SK-N-SH treated with all-trans-retinoic acid at 6 μM for 48 hours (cell line): ENCODE data around the gene CDC14B.

Source experiments
- ATAC-seq: fragments of 200-7000 bp; cut with Tn5 transposase; 3 replicates; pipeline ENCODE4 v1.9.1; 2020; ENCODE audit warnings: mild to moderate bottlenecking, moderate library complexity
- ARNTL ChIP-seq: fragments of 450-650 bp; formaldehyde crosslinking; IDR thresholded peaks from 2 replicates; pipeline ENCODE4 v1.5.0; 2020; ENCODE audit warnings: low read depth, mild to moderate bottlenecking, moderate library complexity, borderline replicate concordance
- BACH2 ChIP-seq: fragments of 250-450 bp; sonication (Bioruptor Pico); IDR thresholded peaks from 2 replicates; pipeline ENCODE4 v1.9.0; 2021; ENCODE audit warnings: mild to moderate bottlenecking, borderline replicate concordance
- CSRNP3 ChIP-seq: fragments of 250-450 bp; sonication (Bioruptor Pico); IDR thresholded peaks from 2 replicates; pipeline ENCODE4 v1.5.1; 2021; ENCODE audit warnings: mild to moderate bottlenecking, moderate library complexity
- ESRRG ChIP-seq: fragments of 250-450 bp; sonication (Bioruptor Pico); IDR thresholded peaks from 2 replicates; pipeline ENCODE4 v1.6.1; 2021; ENCODE audit warnings: mild to moderate bottlenecking
- GLIS3 ChIP-seq: fragments of 250-450 bp; sonication (Bioruptor Pico); IDR thresholded peaks from 2 replicates; pipeline ENCODE4 v1.5.0; 2020; ENCODE audit warnings: mild to moderate bottlenecking, moderate library complexity
- ISL1 ChIP-seq: fragments of 250-450 bp; sonication (Bioruptor Pico); IDR thresholded peaks from 2 replicates; pipeline ENCODE4 v2.1.2; 2022; ENCODE audit warnings: mild to moderate bottlenecking, moderate library complexity
- OSR1 ChIP-seq: fragments of 250-450 bp; sonication (Bioruptor Pico); IDR thresholded peaks from 2 replicates; pipeline ENCODE4 v1.8.0; 2022; ENCODE audit warnings: moderate library complexity, mild to moderate bottlenecking, inconsistent platforms
- POU6F1 ChIP-seq: fragments of 250-450 bp; sonication (Bioruptor Pico); IDR thresholded peaks from 2 replicates; pipeline ENCODE4 v1.8.0; 2021; ENCODE audit warnings: low read depth, mild to moderate bottlenecking, moderate library complexity, borderline replicate concordance
- PPARA ChIP-seq: fragments of 250-450 bp; sonication (Bioruptor Pico); IDR thresholded peaks from 2 replicates; pipeline ENCODE4 v1.5.0; 2020; ENCODE audit warnings: mild to moderate bottlenecking, borderline replicate concordance
- RARB ChIP-seq: fragments of 250-450 bp; sonication (Bioruptor Pico); IDR thresholded peaks from 2 replicates; pipeline ENCODE4 v1.8.0; 2021; ENCODE audit warnings: mild to moderate bottlenecking, moderate library complexity
- SNAI2 ChIP-seq: fragments of 250-450 bp; sonication (Bioruptor Pico); IDR thresholded peaks from 2 replicates; pipeline ENCODE4 v1.5.0; 2020; ENCODE audit warnings: mild to moderate bottlenecking, moderate library complexity
- TCF4 ChIP-seq: fragments of 250-450 bp; sonication (Bioruptor Pico); IDR thresholded peaks from 2 replicates; pipeline ENCODE4 v1.8.0; 2021; ENCODE audit warnings: mild to moderate bottlenecking, moderate library complexity, borderline replicate concordance
- TOX ChIP-seq: fragments of 250-450 bp; sonication (Bioruptor Pico); IDR thresholded peaks from 2 replicates; pipeline ENCODE4 v1.8.0; 2021; ENCODE audit warnings: mild to moderate bottlenecking, moderate library complexity, borderline replicate concordance
- TSHZ2 ChIP-seq: fragments of 250-450 bp; sonication (Bioruptor Pico); IDR thresholded peaks from 2 replicates; pipeline ENCODE4 v1.5.0; 2020; ENCODE audit warnings: mild to moderate bottlenecking, moderate library complexity
- ZC3H10 ChIP-seq: fragments of 250-450 bp; sonication (Bioruptor Pico); IDR thresholded peaks from 2 replicates; pipeline ENCODE4 v1.5.1; 2021; ENCODE audit warnings: mild to moderate bottlenecking, moderate library complexity
- ZFP3 ChIP-seq: fragments of 250-450 bp; sonication (Bioruptor Pico); IDR thresholded peaks from 2 replicates; pipeline ENCODE4 v1.5.0; 2020; ENCODE audit warnings: mild to moderate bottlenecking, moderate library complexity
- ZFP30 ChIP-seq: fragments of 450-650 bp; formaldehyde crosslinking; IDR thresholded peaks from 2 replicates; pipeline ENCODE4 v1.5.0; 2022; ENCODE audit warnings: mild to moderate bottlenecking, moderate library complexity
- ZNF565 ChIP-seq: fragments of 450-650 bp; formaldehyde crosslinking; conservative IDR thresholded peaks from 2 replicates; pipeline ENCODE4 v1.5.0; 2020; ENCODE audit warnings: low read depth, mild to moderate bottlenecking, moderate library complexity
- ZNF70 ChIP-seq: fragments of 450-650 bp; formaldehyde crosslinking; IDR thresholded peaks from 2 replicates; pipeline ENCODE4 v1.5.0; 2020; ENCODE audit warnings: mild to moderate bottlenecking, moderate library complexity
- ZNF8 ChIP-seq: fragments of 450-650 bp; formaldehyde crosslinking; IDR thresholded peaks from 2 replicates; pipeline ENCODE4 v1.5.0; 2020; ENCODE audit warnings: mild to moderate bottlenecking, moderate library complexity

Gene CDC14B

GRCh38 chr9:96489482-96489979 lies 130.1 kb downstream of the CDC14B start (continued):
- no peak for TF ChIP-seq TSHZ2 (CRISPR knock-in tag)

- ATAC-seq, result no peak
- TF ChIP-seq TSHZ2 (CRISPR knock-in tag) (no peak), BACH2 (CRISPR knock-in tag) (no peak)
- TF ChIP-seq, all 23 proteins: peak for 0
These were observed 131.7 kb downstream of the CDC14B start for GRCh38 chr9:96487949-96488348.

GRCh38 chr9:96487029-96487396 lies 132.6 kb downstream of the CDC14B start:
- TF ChIP-seq ARNTL (no peak), TCF4 (CRISPR knock-in tag) (no peak), POU6F1 (no peak)
- ATAC-seq, result no peak

GRCh38 chr9:96486386-96487028 lies 133.1 kb downstream of the CDC14B start:
- peak; percentile 95 for ATAC-seq
- no peak for TF ChIP-seq ZC3H10
- no peak for TF ChIP-seq ARNTL
- no peak for TF ChIP-seq TCF4 (CRISPR knock-in tag)

GRCh38 chr9:96485280-96485679 lies 134.4 kb downstream of the CDC14B start:
- TF ChIP-seq SNAI2 (CRISPR knock-in tag) (no peak), ZFP3 (CRISPR knock-in tag) (no peak), CSRNP3 (CRISPR knock-in tag) (no peak), GLIS3 (CRISPR knock-in tag) (no peak), OSR1 (CRISPR knock-in tag) (no peak), ZC3H10 (no peak), TSHZ2 (CRISPR knock-in tag) (no peak), ZNF8 (CRISPR knock-in tag) (no peak), ARNTL (no peak), BACH2 (CRISPR knock-in tag) (no peak), ZFP30 (no peak), TCF4 (CRISPR knock-in tag) (no peak), ESRRG (CRISPR knock-in tag) (no peak), ZNF70 (CRISPR knock-in tag) (no peak), ZNF565 (CRISPR knock-in tag) (no peak), TOX (CRISPR knock-in tag) (no peak), PPARA (CRISPR knock-in tag) (no peak), ISL1 (CRISPR knock-in tag) (no peak), POU6F1 (no peak), RARB (no peak)

More at GRCh38 chr9:96485280-96485679, 134.4 kb downstream of the CDC14B start:
- no peak for ATAC-seq
